Muscle of leg (tissue), 11 donors: ENCODE results near the gene LPP. TPM values are rescaled to one million over a fixed set of nuclear protein-coding genes. Genes with fewer than 3 reads are reported as not detected.

ENCODE experiments used
- DNase-seq: peaks from one replicate; pipeline ENCODE4 v3.0.0; 2013
- H3K27ac ChIP-seq: one replicate; pipeline ENCODE4 v1.5.1; 2013; ENCODE audit warnings: mild to moderate bottlenecking, low read length, control low read depth
- H3K27me3 ChIP-seq: one replicate; pipeline ENCODE4 v1.6.1; 2013; ENCODE audit warnings: low read length; ENCODE audit not compliant: control insufficient read depth, insufficient read depth
- H3K36me3 ChIP-seq: one replicate; pipeline ENCODE4 v1.6.1; 2013; ENCODE audit warnings: low read length; ENCODE audit not compliant: control insufficient read depth, insufficient read depth
- H3K4me1 ChIP-seq: one replicate; pipeline ENCODE4 v1.6.1; 2013; ENCODE audit warnings: low read length; ENCODE audit not compliant: control insufficient read depth, insufficient read depth
- H3K4me3 ChIP-seq: one replicate; pipeline ENCODE4 v1.5.1; 2013; ENCODE audit warnings: low read length, control low read depth
- H3K9me3 ChIP-seq: replicated peaks from 2 replicates; pipeline ENCODE4 v1.6.1; 2013; ENCODE audit warnings: low read depth, low read length; ENCODE audit not compliant: control insufficient read depth
- WGBS: methylation state at CpG from one replicate; pipeline ENCODE4 v1.1.5; 2013; ENCODE audit warnings: missing lambda C conversion rate; ENCODE audit not compliant: insufficient coverage; 5-methylcytosine and 5-hydroxymethylcytosine counted together
- polyA plus RNA-seq, 8 donors: library from polyadenylated mRNA; unstranded; fragments of 120-200 nt; gene quantifications; one replicate each; pipeline versions ENCODE4 v1.2.1 to v1.2.3, GENCODE V29; 2013; ENCODE audit warnings: inconsistent platforms in 1 of 8, low replicate concordance in 1 of 8; ENCODE audit not compliant: insufficient read length in 8 of 8, insufficient read depth in 1 of 8
- total RNA-seq: library from RNA; stranded (reverse); fragments of 120-200 nt; gene quantifications from one replicate; pipeline ENCODE4 v1.2.4, GENCODE V29; 2013

The LPP gene
- total and polyA plus RNA-seq, 9 donors = 8.9 to 24.3 (median 13.5) TPM

DNA sequence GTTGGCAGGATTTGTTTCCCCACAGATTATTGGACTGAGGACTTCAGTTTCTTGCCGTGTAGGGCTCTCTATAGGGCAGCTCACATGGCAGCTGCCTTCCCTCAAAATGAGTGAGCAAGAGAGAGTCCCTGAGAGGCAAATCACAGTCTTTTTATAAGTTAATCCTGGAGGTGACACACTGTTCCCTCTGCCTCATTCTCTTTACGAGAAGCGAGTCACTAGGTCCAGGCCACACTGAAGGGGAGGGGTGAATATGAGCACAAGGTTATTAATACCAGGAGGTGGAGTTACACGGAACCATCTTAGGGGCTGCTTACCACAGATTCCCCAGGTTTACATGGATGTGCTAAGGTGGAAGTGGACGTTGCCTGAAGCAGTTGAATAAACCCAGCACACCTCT, 77.0 kb downstream of the LPP start:
- H3K27me3 ChIP-seq = no peaks in the 10 kb centered on the region
- H3K9me3 ChIP-seq = no peaks in the 10 kb centered on the region
- 67% methylated on average over 2 of the region's 5 CpGs for WGBS
- no peak overlapping the region for H3K4me3 ChIP-seq
- H3K36me3 ChIP-seq = peaks cover 13% of the 10 kb centered on the region
- peak overlapping the region; percentile 53 for H3K27ac ChIP-seq
- no peaks in the 10 kb centered on the region for H3K4me1 ChIP-seq
- peak; percentile 34 for DNase-seq

DNA sequence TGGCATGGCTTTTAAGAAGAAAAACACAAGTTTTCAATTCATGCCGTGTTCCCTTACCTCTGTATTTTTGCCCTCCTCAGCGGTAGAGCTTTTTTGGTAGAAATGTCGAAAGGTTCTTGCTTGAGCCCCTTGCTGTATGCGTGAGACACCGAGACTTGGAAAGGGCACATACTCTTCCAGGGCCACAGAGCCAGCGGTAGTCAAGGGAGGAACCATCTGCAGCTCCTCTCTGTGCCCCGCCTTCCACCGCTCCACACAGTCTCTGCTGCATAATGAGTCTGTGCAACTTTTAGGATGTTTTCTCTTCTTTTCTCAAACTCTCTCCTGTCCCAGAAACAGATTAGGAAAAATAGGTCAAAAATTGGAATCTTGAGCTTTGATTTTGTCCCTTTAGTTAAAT, 77.5 kb downstream of the LPP start:
- Histone ChIP-seq H3K4me3 (no peak overlapping the region), H3K9me3 (no peaks in the 10 kb centered on the region), H3K27me3 (no peaks in the 10 kb centered on the region), H3K4me1 (no peaks in the 10 kb centered on the region), H3K27ac (no peak overlapping the region), H3K36me3 (peaks cover 13% of the 10 kb centered on the region)
- no peak for DNase-seq
- WGBS = 100% methylated on average over 3 of the region's 8 CpGs

DNA sequence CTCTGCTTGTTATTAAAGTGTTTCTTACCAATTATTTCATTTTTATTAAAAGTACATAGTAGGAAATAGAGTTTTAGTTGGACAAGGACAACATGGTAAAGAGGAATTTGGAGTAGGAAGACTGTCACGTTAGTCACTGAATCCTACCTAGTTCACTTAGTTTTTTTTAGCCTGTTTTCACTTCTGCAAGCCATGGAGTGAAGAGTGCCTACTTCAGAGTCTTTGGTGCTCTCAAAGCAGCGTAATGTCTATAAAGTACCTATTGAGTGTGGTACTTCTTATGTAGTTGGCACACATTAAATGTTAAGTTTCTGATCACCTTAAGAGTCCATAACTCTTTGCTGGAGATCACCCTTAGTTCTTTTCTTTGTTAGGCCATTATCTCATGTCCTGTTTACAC, 78.7 kb downstream of the LPP start:
- H3K27me3 ChIP-seq = no peaks in the 10 kb centered on the region
- H3K4me3 ChIP-seq = no peak overlapping the region
- peaks cover 9% of the 10 kb centered on the region for H3K36me3 ChIP-seq
- WGBS = no CpG with 5 or more reads among the region's 2 CpGs
- DNase-seq = no peak
- H3K9me3 ChIP-seq = no peaks in the 10 kb centered on the region
- no peaks in the 10 kb centered on the region for H3K4me1 ChIP-seq
- H3K27ac ChIP-seq = no peak overlapping the region

DNA sequence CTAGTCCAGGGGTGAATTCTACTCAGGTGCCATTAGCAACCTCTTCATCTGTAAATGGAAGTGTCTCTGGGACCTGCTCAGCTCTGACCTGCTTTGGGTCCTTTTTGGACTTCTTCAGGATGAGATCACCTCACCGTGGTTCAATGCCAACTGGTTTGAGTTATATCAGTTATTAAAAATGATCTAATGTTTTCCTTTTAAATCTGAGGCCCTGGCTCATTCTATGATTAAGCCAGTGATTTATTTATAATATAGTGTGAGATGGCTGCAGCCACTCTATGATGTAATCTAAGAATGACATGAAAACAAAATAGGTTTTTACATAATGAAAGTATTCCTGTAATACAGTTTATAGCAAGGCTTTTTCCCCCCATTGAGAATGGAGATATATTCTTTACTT, 79.4 kb downstream of the LPP start:
- peak; percentile 27 for DNase-seq
- no peak overlapping the region for H3K4me3 ChIP-seq
- no peaks in the 10 kb centered on the region for H3K4me1 ChIP-seq
- no CpG with 5 or more reads among the region's 1 CpG for WGBS
- H3K36me3 ChIP-seq = peaks cover 3% of the 10 kb centered on the region
- H3K27me3 ChIP-seq = no peaks in the 10 kb centered on the region
- no peak overlapping the region for H3K27ac ChIP-seq
- H3K9me3 ChIP-seq = no peaks in the 10 kb centered on the region

DNA sequence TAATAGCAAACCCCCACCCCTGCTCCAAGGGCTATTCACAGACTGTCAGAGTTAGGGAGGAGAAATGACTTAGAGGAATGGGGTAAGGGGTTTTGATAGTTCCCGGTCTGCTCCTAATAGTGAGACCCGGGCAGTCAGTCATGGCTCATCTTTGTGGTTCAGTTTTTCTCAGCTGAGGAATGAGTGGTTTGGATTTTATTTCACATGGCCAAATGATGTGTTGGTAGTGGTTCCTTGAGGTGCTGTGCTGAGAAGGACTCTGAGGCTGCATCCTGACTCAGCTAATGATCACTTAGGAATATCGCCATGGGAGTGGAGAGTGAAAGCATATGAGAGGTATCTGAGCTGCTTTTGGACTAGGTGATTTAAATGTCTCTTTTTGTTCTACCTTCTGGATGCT, 80.2 kb downstream of the LPP start:
- Histone ChIP-seq H3K36me3 (no peaks in the 10 kb centered on the region), H3K4me1 (no peaks in the 10 kb centered on the region), H3K9me3 (no peaks in the 10 kb centered on the region), H3K27me3 (no peaks in the 10 kb centered on the region), H3K4me3 (no peak overlapping the region), H3K27ac (no peak overlapping the region)
- 100% methylated on average over 3 of the region's 3 CpGs for WGBS
- DNase-seq = no peak

DNA sequence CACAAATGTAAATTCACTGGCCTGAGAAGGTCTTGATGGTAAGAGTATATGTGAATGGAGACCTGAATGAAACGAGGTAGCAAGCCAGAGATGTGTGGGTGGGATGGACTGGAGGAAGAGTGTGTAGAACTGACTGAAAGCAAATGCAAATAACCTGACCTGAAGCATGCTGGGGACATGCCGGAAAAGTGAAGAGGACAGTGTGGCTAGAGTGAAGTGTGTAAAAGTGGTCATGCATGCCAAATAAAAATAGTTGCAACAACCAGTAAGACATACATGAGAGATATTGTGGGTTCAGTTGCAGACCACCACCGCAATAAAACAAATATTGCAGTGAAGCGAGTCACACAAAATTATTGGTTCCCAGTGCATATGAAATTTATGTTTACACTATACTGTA, 82.3 kb downstream of the LPP start:
- no peaks in the 10 kb centered on the region for H3K9me3 ChIP-seq
- H3K36me3 ChIP-seq = no peaks in the 10 kb centered on the region
- H3K4me1 ChIP-seq = peaks cover 5% of the 10 kb centered on the region
- no peak for DNase-seq
- H3K4me3 ChIP-seq = no peak overlapping the region
- H3K27ac ChIP-seq = no peak overlapping the region
- WGBS = 93% methylated on average over 2 of the region's 4 CpGs
- H3K27me3 ChIP-seq = no peaks in the 10 kb centered on the region

DNA sequence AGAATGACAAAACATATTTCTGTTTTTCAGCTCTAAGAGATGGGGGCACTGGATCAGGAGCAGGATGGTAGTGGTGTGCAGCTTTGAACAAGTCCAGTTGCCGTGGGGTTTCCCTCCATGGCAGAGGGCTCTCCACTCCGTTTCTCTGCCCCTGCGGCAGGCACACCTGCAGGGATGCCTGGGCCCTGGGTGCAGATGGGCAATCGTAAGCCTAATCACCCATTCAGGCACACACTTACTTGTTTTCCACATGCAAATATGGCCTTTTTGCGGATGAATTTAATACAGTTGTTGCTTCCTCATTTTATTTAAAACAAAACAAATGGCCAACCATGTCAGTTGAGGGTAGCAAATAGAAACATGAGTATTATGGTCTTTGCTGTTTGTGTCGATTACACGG, 85.1 kb downstream of the LPP start:
- 97% methylated on average over 6 of the region's 7 CpGs for WGBS
- Histone ChIP-seq H3K4me3 (no peak overlapping the region), H3K9me3 (no peaks in the 10 kb centered on the region), H3K36me3 (no peaks in the 10 kb centered on the region), H3K27me3 (no peaks in the 10 kb centered on the region), H3K4me1 (peaks cover 5% of the 10 kb centered on the region), H3K27ac (no peak overlapping the region)
- no peak for DNase-seq

DNA sequence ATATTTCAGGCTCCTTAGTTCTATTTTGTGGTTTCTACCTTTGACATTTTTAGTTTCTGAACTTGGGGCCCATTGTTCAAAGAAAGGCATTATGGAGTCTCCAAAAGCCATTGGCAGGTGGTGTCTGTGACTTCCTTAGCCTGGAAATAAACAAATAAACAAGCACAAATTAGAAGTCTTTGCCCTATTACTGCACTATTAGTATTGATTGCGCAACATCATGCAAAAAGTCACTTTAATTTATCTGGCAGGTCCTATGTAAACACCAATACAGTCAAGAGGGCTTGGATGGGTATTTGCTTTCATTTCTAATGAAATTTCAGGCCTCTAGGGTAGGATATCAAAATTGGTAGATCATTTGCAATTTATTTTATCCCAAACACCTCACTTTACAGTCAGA, 85.6 kb downstream of the LPP start:
- no peak for DNase-seq
- Histone ChIP-seq H3K27ac (no peak overlapping the region), H3K4me1 (peaks cover 5% of the 10 kb centered on the region), H3K4me3 (no peak overlapping the region), H3K27me3 (no peaks in the 10 kb centered on the region), H3K9me3 (no peaks in the 10 kb centered on the region), H3K36me3 (no peaks in the 10 kb centered on the region)
- no CpG with 5 or more reads among the region's 1 CpG for WGBS

DNA sequence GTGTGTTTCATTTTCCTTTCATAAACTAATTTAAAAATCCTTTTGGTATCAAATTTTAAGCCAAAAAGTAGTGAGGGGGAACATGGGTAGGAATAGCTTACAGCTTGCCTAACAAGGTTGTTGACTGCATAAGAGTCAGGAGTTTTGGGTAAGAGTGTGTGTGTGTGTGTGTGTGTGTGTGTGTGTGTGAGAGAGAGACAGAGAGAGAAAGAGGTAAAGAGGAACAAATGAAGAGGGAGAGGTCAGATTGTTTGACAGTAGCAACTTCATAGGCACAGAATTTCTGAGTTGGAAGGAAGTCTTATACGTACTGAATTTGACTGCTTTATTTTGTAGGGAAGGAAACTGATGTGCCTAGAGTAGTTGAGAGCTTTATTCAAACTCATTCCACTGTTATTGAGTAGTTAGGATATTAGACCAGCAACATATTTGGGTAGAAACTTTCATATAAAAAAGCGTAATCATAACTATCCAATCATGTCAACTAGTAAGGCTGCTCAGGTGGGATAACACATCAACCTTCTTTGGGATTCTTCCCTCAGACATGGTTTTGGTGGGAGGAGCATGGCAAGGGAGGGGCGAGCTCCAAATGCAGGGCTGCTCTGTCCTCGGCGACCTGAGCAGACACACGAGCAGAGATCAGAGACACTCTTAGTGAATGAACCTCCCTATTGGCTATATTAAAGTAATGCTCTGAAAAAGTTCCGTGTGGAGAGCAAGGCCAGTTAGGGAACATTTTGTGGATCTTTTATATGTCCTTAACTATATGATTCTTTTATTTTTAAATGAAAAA, 86.4 kb downstream of the LPP start:
- H3K4me1 ChIP-seq = peaks cover 5% of the 10 kb centered on the region
- peak overlapping the region; percentile 62 for H3K27ac ChIP-seq
- no peaks in the 10 kb centered on the region for H3K36me3 ChIP-seq
- 80% methylated on average over 1 of the region's 7 CpGs for WGBS
- no peaks in the 10 kb centered on the region for H3K9me3 ChIP-seq
- no peak overlapping the region for H3K4me3 ChIP-seq
- DNase-seq = no peak
- no peaks in the 10 kb centered on the region for H3K27me3 ChIP-seq

DNA sequence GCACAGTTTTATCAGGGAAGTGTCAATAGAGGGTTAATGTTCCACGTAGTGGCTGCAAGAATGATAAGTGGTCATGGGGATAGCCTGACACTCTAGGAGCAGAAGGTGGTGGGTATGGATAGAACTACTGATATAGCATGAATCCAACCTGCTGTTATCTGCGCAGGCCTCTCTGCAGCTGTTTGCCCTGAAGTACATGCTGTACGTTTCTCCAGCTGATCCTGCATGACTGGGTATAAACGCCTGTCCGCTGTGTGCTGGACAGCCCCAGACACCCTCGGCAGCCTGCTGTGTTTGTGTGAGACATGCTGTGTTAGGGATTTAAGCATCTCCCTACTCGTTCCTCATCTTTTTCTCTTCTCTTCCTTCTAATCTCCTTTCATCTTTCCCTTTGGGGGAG, 87.1 kb downstream of the LPP start:
- Histone ChIP-seq H3K9me3 (no peaks in the 10 kb centered on the region), H3K4me1 (peaks cover 5% of the 10 kb centered on the region), H3K4me3 (no peak overlapping the region), H3K27ac (peak overlapping the region; percentile 62), H3K27me3 (no peaks in the 10 kb centered on the region), H3K36me3 (no peaks in the 10 kb centered on the region)
- WGBS = no CpG with 5 or more reads among the region's 7 CpGs
- peak; percentile 75 for DNase-seq

DNA sequence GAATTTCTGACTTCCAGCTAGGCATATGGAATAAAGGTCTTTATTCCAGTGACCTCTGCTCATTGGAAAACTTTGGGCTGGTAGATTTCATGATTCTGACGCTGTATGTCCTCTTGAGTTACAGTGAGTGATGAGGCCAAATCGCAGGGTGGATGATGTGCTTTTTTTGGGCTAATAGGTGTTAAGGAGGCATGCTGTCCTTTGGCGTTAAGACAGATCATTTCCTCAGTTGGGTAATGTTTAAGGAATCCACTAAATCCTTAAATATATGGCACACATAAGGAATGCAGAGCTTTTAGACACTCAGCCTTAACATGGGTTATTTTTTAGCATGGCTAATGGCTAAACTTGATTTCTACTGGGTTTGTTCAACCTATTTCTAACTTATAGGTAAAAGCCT, 87.9 kb downstream of the LPP start:
- WGBS = no CpG with 5 or more reads among the region's 3 CpGs
- Histone ChIP-seq H3K4me1 (peaks cover 5% of the 10 kb centered on the region), H3K27ac (no peak overlapping the region)

More for the DNA sequence above, 87.9 kb downstream of the LPP start:
- Histone ChIP-seq H3K4me3 (no peak overlapping the region), H3K36me3 (peaks cover under 1% of the 10 kb centered on the region), H3K9me3 (no peaks in the 10 kb centered on the region), H3K27me3 (no peaks in the 10 kb centered on the region)
- DNase-seq = no peak
